PC-3 (cell line): ENCODE measurements around the gene TNFRSF4. TPM values are rescaled to one million over a fixed set of nuclear protein-coding genes. Genes with fewer than 3 reads are reported as not detected.

Experiments
- ATAC-seq: fragments of 200-7000 bp; cut with Tn5 transposase; 2 replicates; pipeline ENCODE4 v1.9.1; 2020; ENCODE audit warnings: mild to moderate bottlenecking, moderate library complexity
- BruUV-seq: library from RNA; stranded (reverse); fragments of 400-500 nt; replicated peaks from 2 replicates; lab custom pipeline; 2021; lab: Mats Ljungman, UMichigan
- CTCF ChIA-PET: fragments of 300-600 bp; sonication (Branson Sonifier 250); formaldehyde crosslinking; loops from one replicate; lab custom pipeline; 2022; ENCODE audit warnings: antibody characterized with exemption; lab: Charles Lee
- POLR2A ChIA-PET: fragments of 300-600 bp; sonication (Branson Sonifier 250); formaldehyde crosslinking; loops from one replicate; lab custom pipeline; 2022; ENCODE audit warnings: antibody characterized with exemption; ENCODE audit not compliant: unreplicated experiment; lab: Charles Lee
- DNase-seq: peaks from one replicate; pipeline ENCODE4 v3.0.0-alpha.2; 2015
- H2AFZ ChIP-seq: fragments of 300-600 bp; sonication (generic); 2 replicates; pipeline ENCODE4 v1.6.0; 2016; ENCODE audit warnings: antibody characterized with exemption, low read length
- H3F3A ChIP-seq: fragments of 300-600 bp; sonication (generic); one replicate; pipeline ENCODE4 v1.6.0; 2017; ENCODE audit warnings: antibody characterized with exemption, low read length, control low read depth, mild to moderate bottlenecking; ENCODE audit not compliant: unreplicated experiment
- H3K27ac ChIP-seq: fragments of 300-600 bp; sonication (generic); 2 replicates; pipeline ENCODE4 v1.5.1; 2016; ENCODE audit warnings: mild to moderate bottlenecking, low read length
- H3K27me3 ChIP-seq: fragments of 300-600 bp; sonication (generic); 2 replicates; pipeline ENCODE4 v1.6.1; 2016; ENCODE audit warnings: low read length, mixed read lengths
- H3K36me3 ChIP-seq: fragments of 300-600 bp; sonication (generic); 2 replicates; pipeline ENCODE4 v1.6.1; 2016; ENCODE audit warnings: low read depth, mixed run types, low read length, mixed read lengths
- H3K4me1 ChIP-seq: fragments of 300-600 bp; sonication (generic); 2 replicates; pipeline ENCODE4 v1.5.1; 2016; ENCODE audit warnings: low read length; ENCODE audit not compliant: insufficient read depth
- H3K4me2 ChIP-seq: fragments of 300-600 bp; sonication (generic); 2 replicates; pipeline ENCODE4 v1.6.0; 2016; ENCODE audit warnings: low read length
- H3K4me3 ChIP-seq: fragments of 300-600 bp; sonication (generic); 2 replicates; pipeline ENCODE4 v1.5.1; 2016; ENCODE audit warnings: mild to moderate bottlenecking, low read length, mixed read lengths
- H3K79me2 ChIP-seq: fragments of 300-600 bp; sonication (generic); 2 replicates; pipeline ENCODE4 v1.6.1; 2017; ENCODE audit warnings: low read length, mixed read lengths
- H3K9ac ChIP-seq: fragments of 300-600 bp; sonication (generic); 2 replicates; pipeline ENCODE4 v1.6.0; 2016; ENCODE audit warnings: mild to moderate bottlenecking, low read length
- H3K9me2 ChIP-seq: fragments of 300-600 bp; sonication (generic); replicated peaks from 2 replicates; pipeline ENCODE4 v1.6.1; 2016; ENCODE audit warnings: mixed run types, low read length, mixed read lengths
- H3K9me3 ChIP-seq: fragments of 300-600 bp; sonication (generic); 2 replicates; pipeline ENCODE4 v1.6.1; 2016; ENCODE audit warnings: low read length, mixed read lengths
- H4K20me1 ChIP-seq: fragments of 300-600 bp; sonication (generic); 2 replicates; pipeline ENCODE4 v1.6.1; 2016; ENCODE audit warnings: low read length, mixed read lengths
- EZH2 ChIP-seq: fragments of 300-600 bp; sonication (generic); IDR thresholded peaks from one replicate; pipeline ENCODE4 v1.6.1; 2017; ENCODE audit warnings: antibody characterized with exemption, mild to moderate bottlenecking, low read length; ENCODE audit not compliant: unreplicated experiment
- EZH2phosphoT487 ChIP-seq: fragments of 300-600 bp; sonication (generic); IDR thresholded peaks from 2 replicates; pipeline ENCODE4 v1.6.1; 2018; ENCODE audit warnings: mild to moderate bottlenecking, antibody characterized with exemption, low read length, borderline replicate concordance
- intact Hi-C: fragments of 100-400 bp; cut with micrococcal nuclease; formaldehyde crosslinking; loops from 2 replicates; pipeline ENCODE4 v1.9.0; 2023
- total RNA-seq: library from RNA; depleted of rRNA; stranded (reverse); fragments of >200 nt; gene quantifications from 2 replicates; pipeline ENCODE4 v1.2.3, GENCODE V29; 2014
- TF ChIP-seq, protein P1 (sequence below): fragments of 300-600 bp; sonication (generic); conservative IDR thresholded peaks from 2 replicates; pipeline ENCODE4 v1.5.1; 2017; ENCODE audit warnings: antibody characterized with exemption, low read depth, mild to moderate bottlenecking, low read length

The TNFRSF4 gene
- total RNA-seq, 1 experiment from 2014 or later, result 0.11 TPM

DNA sequence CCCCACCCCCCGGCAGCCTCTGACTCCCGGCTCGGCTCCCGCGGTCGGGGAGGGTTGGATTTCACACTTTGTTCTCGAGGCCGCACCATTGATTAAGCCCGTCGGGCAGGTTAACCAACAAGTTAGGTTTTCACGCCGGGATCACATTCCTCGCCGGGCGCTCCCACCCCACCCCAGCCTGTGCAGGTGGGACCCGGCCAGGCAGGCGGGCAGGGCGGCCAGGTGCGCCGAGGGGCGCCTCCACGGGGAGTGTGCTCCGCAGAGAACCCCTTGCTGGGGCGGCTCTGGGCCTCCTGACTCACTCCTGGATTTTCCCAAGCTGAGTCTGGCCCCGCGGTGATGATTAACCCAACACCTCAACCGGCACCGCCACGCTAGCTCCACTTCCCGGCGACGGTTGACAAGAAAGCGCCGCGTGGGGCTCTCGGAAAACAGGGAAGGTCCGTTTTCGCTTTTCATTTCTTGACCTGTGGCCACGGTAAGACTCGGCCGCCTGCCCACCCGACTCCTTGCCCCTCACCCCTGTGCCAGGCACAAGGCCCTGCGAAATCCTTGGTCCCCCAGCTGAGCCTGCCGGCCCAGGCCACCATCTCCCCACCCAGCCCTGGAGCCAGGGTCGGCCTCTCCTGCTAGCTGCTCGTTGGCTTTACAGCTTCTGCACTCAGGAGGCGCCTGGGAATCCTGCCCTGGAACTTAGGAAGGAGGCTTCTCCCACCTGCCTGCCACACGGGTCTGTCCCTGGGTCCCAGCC is 49.1 kb downstream of the TNFRSF4 start:
- Histone ChIP-seq H3K9ac (peak overlapping the region; percentile 77), H3K9me3 (no peaks in the 10 kb centered on the region), H3F3A (no peaks in the 10 kb centered on the region), H3K79me2 (peaks cover 71% of the 10 kb centered on the region), H3K4me3 (peak overlapping the region; percentile 90), H4K20me1 (peaks cover 42% of the 10 kb centered on the region), H3K4me2 (peak overlapping the region; percentile 82), H3K4me1 (peaks cover 17% of the 10 kb centered on the region), H3K27ac (peak overlapping the region; percentile 73), H3K27me3 (no peaks in the 10 kb centered on the region), H3K36me3 (no peaks in the 10 kb centered on the region), H3K9me2 (no peaks in the 10 kb centered on the region), H2AFZ (peak overlapping the region; percentile 14; the same call in 1 of the 2 replicates)
- DNase-seq, result peak; percentile 82
- intact Hi-C loops, result loop anchor here (2.0 kb wide), 2 partner anchors 42 to 66 kb away; no protein-coding TSS in a partner anchor
- POLR2A ChIA-PET, result interaction anchor here (0.7 kb wide), 1 partner anchor 86 kb away, joined by 5 read pairs; no protein-coding TSS in a partner anchor
- TF ChIP-seq EZH2 (no peak), EZH2phosphoT487 (no peak)
- TF ChIP-seq, protein P1, sequence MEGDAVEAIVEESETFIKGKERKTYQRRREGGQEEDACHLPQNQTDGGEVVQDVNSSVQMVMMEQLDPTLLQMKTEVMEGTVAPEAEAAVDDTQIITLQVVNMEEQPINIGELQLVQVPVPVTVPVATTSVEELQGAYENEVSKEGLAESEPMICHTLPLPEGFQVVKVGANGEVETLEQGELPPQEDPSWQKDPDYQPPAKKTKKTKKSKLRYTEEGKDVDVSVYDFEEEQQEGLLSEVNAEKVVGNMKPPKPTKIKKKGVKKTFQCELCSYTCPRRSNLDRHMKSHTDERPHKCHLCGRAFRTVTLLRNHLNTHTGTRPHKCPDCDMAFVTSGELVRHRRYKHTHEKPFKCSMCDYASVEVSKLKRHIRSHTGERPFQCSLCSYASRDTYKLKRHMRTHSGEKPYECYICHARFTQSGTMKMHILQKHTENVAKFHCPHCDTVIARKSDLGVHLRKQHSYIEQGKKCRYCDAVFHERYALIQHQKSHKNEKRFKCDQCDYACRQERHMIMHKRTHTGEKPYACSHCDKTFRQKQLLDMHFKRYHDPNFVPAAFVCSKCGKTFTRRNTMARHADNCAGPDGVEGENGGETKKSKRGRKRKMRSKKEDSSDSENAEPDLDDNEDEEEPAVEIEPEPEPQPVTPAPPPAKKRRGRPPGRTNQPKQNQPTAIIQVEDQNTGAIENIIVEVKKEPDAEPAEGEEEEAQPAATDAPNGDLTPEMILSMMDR, result no peak
- BruUV-seq, result no TSS peak
- ATAC-seq, result peak; percentile 34
- CTCF ChIA-PET, result interaction anchor here (2.8 kb wide), 1 partner anchor 43 kb away, joined by 16 read pairs; no protein-coding TSS in a partner anchor

GRCh38 chr1:1164361-1164700 is 49.6 kb downstream of the TNFRSF4 start:
- Histone ChIP-seq H4K20me1 (peaks cover 42% of the 10 kb centered on the region), H3K4me1 (peaks cover 17% of the 10 kb centered on the region), H3K27me3 (no peaks in the 10 kb centered on the region), H3K9ac (peak overlapping the region; percentile 77), H3K79me2 (peaks cover 65% of the 10 kb centered on the region), H3K4me2 (peak overlapping the region; percentile 82), H3K9me2 (no peaks in the 10 kb centered on the region), H3K4me3 (peak overlapping the region; percentile 90), H2AFZ (peak overlapping the region; percentile 14; the same call in 1 of the 2 replicates), H3K36me3 (no peaks in the 10 kb centered on the region), H3K9me3 (no peaks in the 10 kb centered on the region), H3F3A (no peaks in the 10 kb centered on the region), H3K27ac (peak overlapping the region; percentile 73)
- TF ChIP-seq, protein P1, result no peak
- TF ChIP-seq EZH2phosphoT487 (no peak), EZH2 (no peak)
- BruUV-seq, result TSS peak; percentile 51
- intact Hi-C loops, result loop anchor here (2.0 kb wide), 2 partner anchors 42 to 66 kb away; no protein-coding TSS in a partner anchor
- ChIA-PET CTCF (interaction anchor here (2.8 kb wide), 1 partner anchor 42 kb away, joined by 16 read pairs; no protein-coding TSS in a partner anchor), POLR2A (interaction anchor here (0.7 kb wide), 1 partner anchor 85 kb away, joined by 5 read pairs; no protein-coding TSS in a partner anchor)
- ATAC-seq (peak; percentile 3; the same call in 1 of the 2 replicates), DNase-seq (no peak)
